SK-N-SH (cell line): ENCODE measurements around the gene DOCK3. TPM values are rescaled to one million over a fixed set of nuclear protein-coding genes. Genes with fewer than 3 reads are reported as not detected.

Source experiments
- CTCF ChIA-PET: fragments of 300-600, 350-600 bp; formaldehyde crosslinking; extraction: SDS; loops from one replicate; lab custom pipeline; 2021; lab: Yijun Ruan, JAX
- POLR2A ChIA-PET: fragments of 350-600 bp; sonication (Branson Sonifier 250); formaldehyde crosslinking; extraction: SDS; loops from one replicate; lab custom pipeline; 2020; ENCODE audit warnings: antibody characterized with exemption, inconsistent platforms; lab: Yijun Ruan, JAX
- DNase-seq: peaks from one replicate; pipeline ENCODE4 v3.0.0; 2012
- H2AFZ ChIP-seq: fragments of 200-600 bp; sonication (generic); 2 replicates; pipeline ENCODE4 v1.8.1; 2016; ENCODE audit warnings: antibody characterized with exemption, mild to moderate bottlenecking, low read depth
- H3F3A ChIP-seq: fragments of 200-600 bp; sonication (generic); replicated peaks from 2 replicates; pipeline ENCODE3; 2016; ENCODE audit warnings: antibody characterized with exemption, mild to moderate bottlenecking; ENCODE audit not compliant: insufficient read depth
- H3K27ac ChIP-seq, 2 experiments: fragments of 200-500 bp in 1 of 2; fragments of 200-600 bp in 1 of 2; sonication (Bioruptor generic) in 1 of 2; sonication (generic), shearing (Covaris generic) in 1 of 2; 2 replicates each; pipeline versions ENCODE4 v1.5.1 to v1.6.1; 2014 to 2016; ENCODE audit warnings: low read depth in 2 of 2, inconsistent platforms in 1 of 2, low read length in 1 of 2, mild to moderate bottlenecking in 1 of 2, mixed read lengths in 1 of 2
- H3K27me3 ChIP-seq: fragments of 200-600 bp; sonication (generic), shearing (Covaris generic); 2 replicates; pipeline ENCODE4 v1.6.1; 2016; ENCODE audit warnings: mixed run types; ENCODE audit not compliant: insufficient read depth
- H3K36me3 ChIP-seq, 2 experiments: fragments of 200-500 bp in 1 of 2; fragments of 200-600 bp in 1 of 2; sonication (Bioruptor generic) in 1 of 2; sonication (generic) in 1 of 2; replicated peaks in 1 of 2; 2 replicates each; pipeline versions ENCODE3 to v1.5.1; 2014 to 2016; ENCODE audit warnings: low read length in 1 of 2, mild to moderate bottlenecking in 1 of 2; ENCODE audit not compliant: insufficient read depth in 2 of 2, control insufficient read depth in 1 of 2
- H3K4me1 ChIP-seq, 2 experiments: fragments of 200-500 bp in 1 of 2; fragments of 200-600 bp in 1 of 2; sonication (Bioruptor generic) in 1 of 2; sonication (generic), shearing (Covaris generic) in 1 of 2; 2 replicates each; pipeline versions ENCODE4 v1.5.1 to v1.6.1; 2014 to 2016; ENCODE audit warnings: low read depth in 1 of 2, low read length in 1 of 2, mixed run types in 1 of 2; ENCODE audit not compliant: insufficient read depth in 2 of 2, control insufficient read depth in 1 of 2
- H3K4me2 ChIP-seq: fragments of 200-600 bp; sonication (generic), shearing (Covaris generic); 2 replicates; pipeline ENCODE4 v1.6.1; 2017; ENCODE audit warnings: mixed run types
- H3K4me3 ChIP-seq, 2 experiments: fragments of 200-500 bp in 1 of 2; fragments of 200-600 bp in 1 of 2; sonication (Bioruptor generic) in 1 of 2; sonication (generic), shearing (Covaris generic) in 1 of 2; 2 replicates each; pipeline versions ENCODE4 v1.5.1 to v1.8.1; 2014 to 2016; ENCODE audit warnings: low read depth in 2 of 2, inconsistent platforms in 1 of 2, low read length in 1 of 2, mild to moderate bottlenecking in 1 of 2, mixed read lengths in 1 of 2, moderate library complexity in 1 of 2
- H3K79me2 ChIP-seq: fragments of 200-600 bp; sonication (generic); 2 replicates; pipeline ENCODE4 v1.8.1; 2017; ENCODE audit warnings: mild to moderate bottlenecking; ENCODE audit not compliant: insufficient read depth
- H3K9ac ChIP-seq: fragments of 200-600 bp; sonication (generic); 2 replicates; pipeline ENCODE4 v1.6.1; 2017; ENCODE audit warnings: mixed run types
- H3K9me2 ChIP-seq: fragments of 200-600 bp; sonication (generic); 2 replicates; pipeline ENCODE4 v1.6.1; 2017; ENCODE audit warnings: mixed run types
- H3K9me3 ChIP-seq: fragments of 200-600 bp; sonication (generic); 2 replicates; pipeline ENCODE4 v1.6.1; 2017; ENCODE audit warnings: mixed run types, mild to moderate bottlenecking, moderate library complexity
- H4K20me1 ChIP-seq: fragments of 200-600 bp; sonication (generic); 2 replicates; pipeline ENCODE4 v1.6.1; 2017; ENCODE audit warnings: mild to moderate bottlenecking, mixed run types; ENCODE audit not compliant: insufficient read depth
- CHD2 ChIP-seq: fragments of 150-350 bp; IDR thresholded peaks from 2 replicates; pipeline ENCODE4 v1.6.1; 2018; ENCODE audit warnings: low read length; ENCODE audit not compliant: partially characterized antibody
- ELF1 ChIP-seq: IDR thresholded peaks from 2 replicates; pipeline ENCODE4 v1.4.0; 2012
- EP300 ChIP-seq, 2 experiments: IDR thresholded peaks; 2 replicates each; pipeline versions ENCODE4 v1.4.0 to v1.6.1; 2012; ENCODE audit warnings: borderline replicate concordance in 1 of 2, low read depth in 1 of 2, low read length in 1 of 2
- EZH2phosphoT487 ChIP-seq: fragments of 200-600 bp; sonication (generic); IDR thresholded peaks from 2 replicates; pipeline ENCODE4 v1.6.1; 2017; ENCODE audit warnings: low read depth, mixed run types, mild to moderate bottlenecking, antibody characterized with exemption, moderate library complexity, borderline replicate concordance
- GABPA ChIP-seq: IDR thresholded peaks from 2 replicates; pipeline ENCODE4 v1.4.0; 2012; ENCODE audit warnings: low read depth, mild to moderate bottlenecking
- MEF2A ChIP-seq: IDR thresholded peaks from 2 replicates; pipeline ENCODE4 v1.4.0; 2012; ENCODE audit warnings: low read depth, borderline replicate concordance
- POLR2AphosphoS5 ChIP-seq: IDR thresholded peaks from 2 replicates; pipeline ENCODE4 v1.6.1; 2012; ENCODE audit warnings: low read depth, low read length
- RAD21 ChIP-seq: IDR thresholded peaks from 2 replicates; pipeline ENCODE4 v1.6.1; 2012; ENCODE audit warnings: mild to moderate bottlenecking, low read length
- RCOR1 ChIP-seq: fragments of 150-350 bp; IDR thresholded peaks from 2 replicates; pipeline ENCODE4 v1.6.1; 2017; ENCODE audit warnings: antibody characterized with exemption, low read length
- RFX5 ChIP-seq: IDR thresholded peaks from 2 replicates; pipeline ENCODE4 v1.6.1; 2012; ENCODE audit warnings: mild to moderate bottlenecking, improper control_type of control experiment, low read length
- SIN3A ChIP-seq: IDR thresholded peaks from 2 replicates; pipeline ENCODE4 v1.6.1; 2012; ENCODE audit warnings: low read depth, mild to moderate bottlenecking, low read length, moderate library complexity, borderline replicate concordance
- SMC3 ChIP-seq: IDR thresholded peaks from 2 replicates; pipeline ENCODE4 v1.6.1; 2012; ENCODE audit warnings: low read depth, low read length, improper control_type of control experiment
- TCF12 ChIP-seq: IDR thresholded peaks from 2 replicates; pipeline ENCODE4 v1.4.0; 2012
- TEAD4 ChIP-seq: IDR thresholded peaks from 2 replicates; pipeline ENCODE4 v1.4.0; 2012; ENCODE audit warnings: mild to moderate bottlenecking, borderline replicate concordance; ENCODE audit not compliant: insufficient read depth
- YY1 ChIP-seq: IDR thresholded peaks from 2 replicates; pipeline ENCODE4 v1.4.0; 2012; ENCODE audit warnings: low read depth, mild to moderate bottlenecking
- WGBS: methylation state at CpG from one replicate; pipeline ENCODE4 v1.1.6; 2017; ENCODE audit warnings: low lambda C conversion rate; 5-methylcytosine and 5-hydroxymethylcytosine counted together
- polyA plus RNA-seq, 3 experiments: library from polyadenylated mRNA; depleted of rRNA; stranded (reverse); fragments of >200 nt; gene quantifications; 2 replicates each; pipeline ENCODE4 v1.2.3, GENCODE V29; 2012
- TF ChIP-seq, protein P1 (sequence below): IDR thresholded peaks from 2 replicates; pipeline ENCODE4 v1.4.0; 2012; ENCODE audit warnings: low read depth
- TF ChIP-seq, protein P2 (sequence below): fragments of 150-350 bp; IDR thresholded peaks from 2 replicates; pipeline ENCODE4 v1.6.1; 2017; ENCODE audit warnings: antibody characterized with exemption, low read length, low read depth, borderline replicate concordance
- TF ChIP-seq, protein P3 (sequence below): fragments of 200-600 bp; sonication (generic); IDR thresholded peaks from 2 replicates; pipeline ENCODE4 v1.6.1; 2017; ENCODE audit warnings: antibody characterized with exemption, mild to moderate bottlenecking, moderate library complexity
- TF ChIP-seq, protein P4 (sequence below): IDR thresholded peaks from 2 replicates; pipeline ENCODE4 v1.4.0; 2012; ENCODE audit warnings: low read depth, borderline replicate concordance
- TF ChIP-seq, protein P5 (sequence below): fragments of 150-350 bp; IDR thresholded peaks from 2 replicates; pipeline ENCODE4 v1.6.1; 2016; ENCODE audit warnings: mild to moderate bottlenecking, low read depth, low read length

DOCK3 gene
- polyA plus RNA-seq, 1 of the 3 experiments (the other 2 are of a cell fraction): 0.05 TPM

DNA sequence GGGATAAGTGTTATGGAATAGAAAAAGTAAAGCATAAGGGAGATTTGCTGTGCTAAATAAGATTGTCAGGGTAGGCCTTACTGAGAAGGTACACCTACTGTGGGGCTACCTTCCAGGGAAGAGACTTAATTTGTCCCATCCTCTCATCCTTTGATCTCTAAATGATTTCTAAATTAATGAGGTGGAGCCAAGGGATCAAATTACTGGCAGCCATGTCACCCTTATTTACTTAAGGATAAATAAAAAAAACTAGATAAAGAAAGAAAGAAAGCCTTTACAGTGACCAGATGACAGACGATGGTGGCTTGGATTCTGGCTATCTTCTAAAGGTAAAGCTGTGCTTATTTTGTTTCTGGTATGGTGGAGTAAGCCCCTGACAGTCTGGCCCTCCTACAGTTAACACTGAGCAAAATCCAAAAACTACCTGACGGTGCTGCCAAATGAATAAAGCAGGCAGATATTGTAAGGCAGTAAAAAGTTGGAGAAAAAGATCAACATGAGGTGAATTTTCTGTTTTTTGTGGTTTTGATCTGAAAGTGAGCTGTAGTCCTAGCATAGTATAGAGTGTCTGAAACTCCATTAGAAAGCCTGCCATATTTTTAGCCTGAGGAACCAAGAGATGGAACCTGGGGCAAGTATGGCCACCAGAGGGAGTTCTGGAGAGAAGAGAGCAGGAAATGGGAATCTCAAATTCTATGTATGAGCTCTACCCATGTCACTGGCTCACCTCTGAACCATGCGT is 425.2 kb downstream of the DOCK3 start:
- Histone ChIP-seq H3K79me2 (no peaks in the 10 kb centered on the region), H3K9me3 (no peaks in the 10 kb centered on the region), H3K4me2 (no peak overlapping the region), H3K9ac (no peak overlapping the region), H3F3A (no peaks in the 10 kb centered on the region), H2AFZ (no peak overlapping the region), H3K27me3 (no peaks in the 10 kb centered on the region), H3K4me3 (no peak overlapping the region; a peak in 1 of 4 replicates), H3K9me2 (no peaks in the 10 kb centered on the region), H3K4me1 (no peaks in the 10 kb centered on the region), H3K27ac (no peak overlapping the region), H3K36me3 (no peaks in the 10 kb centered on the region), H4K20me1 (no peaks in the 10 kb centered on the region)
- TF ChIP-seq GABPA: no peak
- no peak for TF ChIP-seq YY1
- TF ChIP-seq SMC3: peak; percentile 79
- TF ChIP-seq, protein P1, sequence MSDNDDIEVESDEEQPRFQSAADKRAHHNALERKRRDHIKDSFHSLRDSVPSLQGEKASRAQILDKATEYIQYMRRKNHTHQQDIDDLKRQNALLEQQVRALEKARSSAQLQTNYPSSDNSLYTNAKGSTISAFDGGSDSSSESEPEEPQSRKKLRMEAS: no peak
- no peak for TF ChIP-seq CHD2
- TF ChIP-seq, protein P2, sequence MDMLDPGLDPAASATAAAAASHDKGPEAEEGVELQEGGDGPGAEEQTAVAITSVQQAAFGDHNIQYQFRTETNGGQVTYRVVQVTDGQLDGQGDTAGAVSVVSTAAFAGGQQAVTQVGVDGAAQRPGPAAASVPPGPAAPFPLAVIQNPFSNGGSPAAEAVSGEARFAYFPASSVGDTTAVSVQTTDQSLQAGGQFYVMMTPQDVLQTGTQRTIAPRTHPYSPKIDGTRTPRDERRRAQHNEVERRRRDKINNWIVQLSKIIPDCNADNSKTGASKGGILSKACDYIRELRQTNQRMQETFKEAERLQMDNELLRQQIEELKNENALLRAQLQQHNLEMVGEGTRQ: no peak
- TF ChIP-seq TEAD4: no peak
- TF ChIP-seq POLR2AphosphoS5: no peak
- no peak for TF ChIP-seq TCF12
- TF ChIP-seq RAD21: peak; percentile 58
- TF ChIP-seq, protein P3, sequence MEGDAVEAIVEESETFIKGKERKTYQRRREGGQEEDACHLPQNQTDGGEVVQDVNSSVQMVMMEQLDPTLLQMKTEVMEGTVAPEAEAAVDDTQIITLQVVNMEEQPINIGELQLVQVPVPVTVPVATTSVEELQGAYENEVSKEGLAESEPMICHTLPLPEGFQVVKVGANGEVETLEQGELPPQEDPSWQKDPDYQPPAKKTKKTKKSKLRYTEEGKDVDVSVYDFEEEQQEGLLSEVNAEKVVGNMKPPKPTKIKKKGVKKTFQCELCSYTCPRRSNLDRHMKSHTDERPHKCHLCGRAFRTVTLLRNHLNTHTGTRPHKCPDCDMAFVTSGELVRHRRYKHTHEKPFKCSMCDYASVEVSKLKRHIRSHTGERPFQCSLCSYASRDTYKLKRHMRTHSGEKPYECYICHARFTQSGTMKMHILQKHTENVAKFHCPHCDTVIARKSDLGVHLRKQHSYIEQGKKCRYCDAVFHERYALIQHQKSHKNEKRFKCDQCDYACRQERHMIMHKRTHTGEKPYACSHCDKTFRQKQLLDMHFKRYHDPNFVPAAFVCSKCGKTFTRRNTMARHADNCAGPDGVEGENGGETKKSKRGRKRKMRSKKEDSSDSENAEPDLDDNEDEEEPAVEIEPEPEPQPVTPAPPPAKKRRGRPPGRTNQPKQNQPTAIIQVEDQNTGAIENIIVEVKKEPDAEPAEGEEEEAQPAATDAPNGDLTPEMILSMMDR: peak; percentile 82
- no peak for TF ChIP-seq SIN3A
- TF ChIP-seq, protein P4, sequence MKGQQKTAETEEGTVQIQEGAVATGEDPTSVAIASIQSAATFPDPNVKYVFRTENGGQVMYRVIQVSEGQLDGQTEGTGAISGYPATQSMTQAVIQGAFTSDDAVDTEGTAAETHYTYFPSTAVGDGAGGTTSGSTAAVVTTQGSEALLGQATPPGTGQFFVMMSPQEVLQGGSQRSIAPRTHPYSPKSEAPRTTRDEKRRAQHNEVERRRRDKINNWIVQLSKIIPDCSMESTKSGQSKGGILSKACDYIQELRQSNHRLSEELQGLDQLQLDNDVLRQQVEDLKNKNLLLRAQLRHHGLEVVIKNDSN: no peak
- TF ChIP-seq, protein P5, sequence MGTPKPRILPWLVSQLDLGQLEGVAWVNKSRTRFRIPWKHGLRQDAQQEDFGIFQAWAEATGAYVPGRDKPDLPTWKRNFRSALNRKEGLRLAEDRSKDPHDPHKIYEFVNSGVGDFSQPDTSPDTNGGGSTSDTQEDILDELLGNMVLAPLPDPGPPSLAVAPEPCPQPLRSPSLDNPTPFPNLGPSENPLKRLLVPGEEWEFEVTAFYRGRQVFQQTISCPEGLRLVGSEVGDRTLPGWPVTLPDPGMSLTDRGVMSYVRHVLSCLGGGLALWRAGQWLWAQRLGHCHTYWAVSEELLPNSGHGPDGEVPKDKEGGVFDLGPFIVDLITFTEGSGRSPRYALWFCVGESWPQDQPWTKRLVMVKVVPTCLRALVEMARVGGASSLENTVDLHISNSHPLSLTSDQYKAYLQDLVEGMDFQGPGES: no peak
- TF ChIP-seq MEF2A: no peak
- no peak for TF ChIP-seq RCOR1
- TF ChIP-seq EZH2phosphoT487: no peak
- no peak; the same call in 1 of the 2 replicates for TF ChIP-seq ELF1
- 0 out of 2 replicates have a peak, but pooled peaks have one; percentile 8 for TF ChIP-seq RFX5
- no peak for TF ChIP-seq EP300 (IDR thresholded peaks at IDR 0.05; ENCODE audit: borderline replicate concordance in 1 of 2, low read depth in 1 of 2, low read length in 1 of 2)
- peak; percentile 55 for DNase-seq
- ChIA-PET CTCF (interaction anchor here (0.7 to 5.0 kb wide), 20 partner anchors 9 to 485 kb away, joined by 3 to 38 read pairs (median 4); no protein-coding TSS in a partner anchor), POLR2A (no interaction called here)
- 42% methylated on average over 3 of the region's 3 CpGs for WGBS
